Smooth muscle cell (in vitro differentiated cells): ENCODE results near the gene SMTN. TPM values are rescaled to one million over a fixed set of nuclear protein-coding genes. Genes with fewer than 3 reads are reported as not detected.

ENCODE experiments used
- DNase-seq: peaks from one replicate; lab custom pipeline; 2025; ENCODE audit not compliant: unreplicated experiment; lab: John Stamatoyannopoulos, UW
- H2AFZ ChIP-seq: fragments of 200-600 bp; sonication (generic); 2 replicates; pipeline ENCODE4 v1.6.0; 2016; ENCODE audit warnings: antibody characterized with exemption, low read depth, mild to moderate bottlenecking
- H3F3A ChIP-seq: fragments of 200-600 bp; sonication (generic); 2 replicates; pipeline ENCODE4 v1.6.0; 2017; ENCODE audit warnings: antibody characterized with exemption, low read depth
- H3K27ac ChIP-seq: fragments of 200-600 bp; sonication (generic); 2 replicates; pipeline ENCODE4 v1.5.1; 2016; ENCODE audit warnings: low read depth, mild to moderate bottlenecking
- H3K27me3 ChIP-seq: fragments of 200-600 bp; sonication (generic); 2 replicates; pipeline ENCODE4 v1.6.1; 2016; ENCODE audit warnings: low read depth, mild to moderate bottlenecking
- H3K36me3 ChIP-seq: fragments of 200-600 bp; sonication (generic); 2 replicates; pipeline ENCODE4 v1.5.1; 2016; ENCODE audit warnings: low read depth
- H3K4me1 ChIP-seq: fragments of 200-600 bp; sonication (generic); 2 replicates; pipeline ENCODE4 v1.5.1; 2016; ENCODE audit warnings: low read depth
- H3K4me2 ChIP-seq: fragments of 200-600 bp; sonication (generic); 2 replicates; pipeline ENCODE4 v1.6.0; 2016; ENCODE audit warnings: mild to moderate bottlenecking
- H3K4me3 ChIP-seq: fragments of 200-600 bp; sonication (generic); 2 replicates; pipeline ENCODE4 v1.5.1; 2016; ENCODE audit warnings: mild to moderate bottlenecking
- H3K79me2 ChIP-seq: fragments of 200-600 bp; sonication (generic); 2 replicates; pipeline ENCODE4 v1.6.0; 2016; ENCODE audit warnings: low read depth, mild to moderate bottlenecking
- H3K9ac ChIP-seq: fragments of 200-600 bp; sonication (generic); 2 replicates; pipeline ENCODE4 v1.6.0; 2016; ENCODE audit warnings: low read depth
- H3K9me3 ChIP-seq: fragments of 200-600 bp; sonication (generic); replicated peaks from 2 replicates; pipeline ENCODE4 v1.5.1; 2016; ENCODE audit warnings: low read depth
- H4K20me1 ChIP-seq: fragments of 200-600 bp; sonication (generic); 2 replicates; pipeline ENCODE4 v1.6.0; 2016; ENCODE audit warnings: low read depth
- WGBS: methylation state at CpG from one replicate; pipeline ENCODE4 v1.1.7; 2016; ENCODE audit warnings: low lambda C conversion rate; 5-methylcytosine and 5-hydroxymethylcytosine counted together
- polyA plus RNA-seq: library from polyadenylated mRNA; unstranded; fragments of >200 nt; fragmentation: Nextera tagmentation; extraction: Ambion mirVana; gene quantifications from 2 replicates; pipeline ENCODE4 v1.2.1, GENCODE V29; 2016
- total RNA-seq: library from RNA; depleted of rRNA; stranded (reverse); fragments of >200 nt; gene quantifications from 2 replicates; pipeline ENCODE4 v1.2.3, GENCODE V29; 2014
- TF ChIP-seq, protein P1 (sequence below): fragments of 200-600 bp; sonication (generic); IDR thresholded peaks from 2 replicates; pipeline ENCODE4 v1.5.1; 2017; ENCODE audit warnings: borderline replicate concordance, mild to moderate bottlenecking, antibody characterized with exemption; ENCODE audit not compliant: insufficient read depth, poor library complexity, severe bottlenecking

SMTN gene
- total and polyA plus RNA-seq, 2 experiments from 2014 or later = 58.6 to 108 TPM

GRCh38 chr22:31049815-31050420, 31.2 kb upstream of the SMTN start:
- no peaks in the 10 kb centered on the region for H3K27me3 ChIP-seq
- H3K9me3 ChIP-seq = no peaks in the 10 kb centered on the region
- TF ChIP-seq, protein P1, sequence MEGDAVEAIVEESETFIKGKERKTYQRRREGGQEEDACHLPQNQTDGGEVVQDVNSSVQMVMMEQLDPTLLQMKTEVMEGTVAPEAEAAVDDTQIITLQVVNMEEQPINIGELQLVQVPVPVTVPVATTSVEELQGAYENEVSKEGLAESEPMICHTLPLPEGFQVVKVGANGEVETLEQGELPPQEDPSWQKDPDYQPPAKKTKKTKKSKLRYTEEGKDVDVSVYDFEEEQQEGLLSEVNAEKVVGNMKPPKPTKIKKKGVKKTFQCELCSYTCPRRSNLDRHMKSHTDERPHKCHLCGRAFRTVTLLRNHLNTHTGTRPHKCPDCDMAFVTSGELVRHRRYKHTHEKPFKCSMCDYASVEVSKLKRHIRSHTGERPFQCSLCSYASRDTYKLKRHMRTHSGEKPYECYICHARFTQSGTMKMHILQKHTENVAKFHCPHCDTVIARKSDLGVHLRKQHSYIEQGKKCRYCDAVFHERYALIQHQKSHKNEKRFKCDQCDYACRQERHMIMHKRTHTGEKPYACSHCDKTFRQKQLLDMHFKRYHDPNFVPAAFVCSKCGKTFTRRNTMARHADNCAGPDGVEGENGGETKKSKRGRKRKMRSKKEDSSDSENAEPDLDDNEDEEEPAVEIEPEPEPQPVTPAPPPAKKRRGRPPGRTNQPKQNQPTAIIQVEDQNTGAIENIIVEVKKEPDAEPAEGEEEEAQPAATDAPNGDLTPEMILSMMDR = no peak
- no peak overlapping the region for H2AFZ ChIP-seq
- no peak overlapping the region for H3K4me3 ChIP-seq
- H3K27ac ChIP-seq = no peak overlapping the region
- no peaks in the 10 kb centered on the region for H3K36me3 ChIP-seq
- H3K4me2 ChIP-seq = no peak overlapping the region
- 28% methylated on average over 3 of the region's 3 CpGs for WGBS
- H4K20me1 ChIP-seq = no peaks in the 10 kb centered on the region
- H3K79me2 ChIP-seq = no peaks in the 10 kb centered on the region
- H3K9ac ChIP-seq = no peak overlapping the region
- peaks cover 4% of the 10 kb centered on the region for H3F3A ChIP-seq
- no peak for DNase-seq
- H3K4me1 ChIP-seq = peaks cover 10% of the 10 kb centered on the region

DNA sequence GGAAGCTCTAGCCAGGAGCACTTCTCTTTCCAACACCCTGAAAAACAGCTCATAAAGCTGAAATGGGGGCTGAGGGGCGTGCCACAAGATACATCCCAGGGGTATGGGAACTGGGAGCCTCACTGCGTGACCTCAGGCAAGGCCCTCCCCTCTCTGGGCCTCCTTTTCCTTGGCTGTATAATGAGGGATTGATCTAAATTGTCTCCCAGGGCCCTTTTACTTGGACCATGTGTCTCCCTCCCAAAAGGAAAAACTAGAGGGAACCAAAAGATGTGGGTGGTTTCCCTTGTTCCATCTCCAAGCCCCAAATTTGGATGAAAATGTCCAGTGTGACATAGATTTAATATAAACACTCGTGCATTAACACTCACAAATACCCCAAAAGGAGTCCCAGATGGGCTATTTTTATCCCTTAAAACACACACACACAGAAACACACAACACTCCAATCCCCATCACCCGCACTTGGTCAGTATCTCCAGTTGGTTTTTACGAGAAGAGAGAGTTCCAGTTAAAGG, 25.9 kb upstream of the SMTN start:
- TF ChIP-seq, protein P1 = no peak
- peak overlapping the region; percentile 34 for H3K4me2 ChIP-seq
- H3K9me3 ChIP-seq = no peaks in the 10 kb centered on the region
- no peak overlapping the region for H3K4me3 ChIP-seq
- H3K27me3 ChIP-seq = no peaks in the 10 kb centered on the region
- H3K9ac ChIP-seq = peak overlapping the region; percentile 30
- no peak for DNase-seq
- H3K79me2 ChIP-seq = no peaks in the 10 kb centered on the region
- H3F3A ChIP-seq = peaks cover 14% of the 10 kb centered on the region
- H4K20me1 ChIP-seq = no peaks in the 10 kb centered on the region
- no peak overlapping the region for H2AFZ ChIP-seq
- H3K36me3 ChIP-seq = no peaks in the 10 kb centered on the region
- peak overlapping the region; percentile 87 for H3K27ac ChIP-seq
- WGBS = 20% methylated on average over 5 of the region's 5 CpGs
- H3K4me1 ChIP-seq = peaks cover 13% of the 10 kb centered on the region

GRCh38 chr22:31055635-31056159, 25.4 kb upstream of the SMTN start:
- Histone ChIP-seq H3K4me3 (no peak overlapping the region), H3K27me3 (no peaks in the 10 kb centered on the region), H3K4me2 (peak overlapping the region; percentile 25), H2AFZ (no peak overlapping the region), H3K27ac (peak overlapping the region; percentile 87), H3F3A (peaks cover 14% of the 10 kb centered on the region), H3K36me3 (no peaks in the 10 kb centered on the region), H3K9me3 (no peaks in the 10 kb centered on the region), H3K4me1 (peaks cover 13% of the 10 kb centered on the region), H3K9ac (no peak overlapping the region), H4K20me1 (no peaks in the 10 kb centered on the region), H3K79me2 (no peaks in the 10 kb centered on the region)
- DNase-seq = peak; percentile 69
- TF ChIP-seq, protein P1 = no peak
- 17% methylated on average over 13 of the region's 13 CpGs for WGBS
